Activated gamma-delta T cell treated with anti-CD3 and anti-CD28 coated beads, Interleukin-2, amount 50 U/mL, for 16 hours (primary cell): ENCODE measurements around the gene CLDN15.
A peak's percentile ranks its signal among the peaks of the same experiment; 100 is the strongest.

Experiments
- DNase-seq: peaks from one replicate; pipeline ENCODE4 v3.0.0-alpha.2; 2020; ENCODE audit warnings: low read depth

CLDN15 gene

DNA sequence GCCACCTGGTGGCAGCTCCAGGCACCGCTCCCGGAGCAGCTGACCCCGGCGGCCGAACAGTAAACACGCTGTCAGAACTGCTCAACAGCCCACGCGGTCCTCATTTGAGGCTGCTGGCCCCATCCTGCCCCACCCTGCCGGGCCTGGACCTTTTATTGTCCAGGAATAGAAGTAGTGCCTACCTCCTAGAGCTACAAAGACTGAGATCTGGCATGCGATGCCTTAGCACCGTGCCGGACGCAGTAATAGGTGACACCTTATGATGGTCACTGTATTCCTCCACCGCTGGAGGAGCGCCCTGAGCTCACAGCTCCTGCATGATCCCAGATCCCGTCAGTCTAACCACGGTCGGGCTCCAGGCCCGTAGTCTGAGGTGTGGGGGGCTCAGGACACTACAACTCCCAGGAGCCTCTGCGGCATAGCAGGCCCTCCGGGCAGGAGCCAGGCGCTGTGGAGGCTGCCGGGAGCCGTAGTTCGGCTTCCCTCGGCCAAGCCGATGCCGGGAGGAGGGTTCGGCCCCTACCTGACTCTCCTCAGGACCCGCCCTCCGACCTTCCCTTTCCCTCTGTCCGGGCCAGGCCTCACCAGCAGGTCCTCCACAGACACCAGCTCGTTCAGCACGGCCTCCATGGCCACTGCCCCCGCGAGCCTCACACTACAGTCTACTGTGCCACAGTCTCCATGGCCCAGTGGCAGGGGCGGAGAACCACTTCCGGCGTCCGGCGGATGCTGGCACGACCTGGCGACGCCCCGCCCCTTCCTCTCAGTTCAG is 7.0 kb upstream of the CLDN15 start, which contains the start of gene FIS1:
Gene FIS1, minus strand, starts transcription at position 707 of the 772 bp plus-strand sequence. Its CDS starts 77 bp downstream, at position 630.
- DNase-seq: peak; percentile 89

DNA sequence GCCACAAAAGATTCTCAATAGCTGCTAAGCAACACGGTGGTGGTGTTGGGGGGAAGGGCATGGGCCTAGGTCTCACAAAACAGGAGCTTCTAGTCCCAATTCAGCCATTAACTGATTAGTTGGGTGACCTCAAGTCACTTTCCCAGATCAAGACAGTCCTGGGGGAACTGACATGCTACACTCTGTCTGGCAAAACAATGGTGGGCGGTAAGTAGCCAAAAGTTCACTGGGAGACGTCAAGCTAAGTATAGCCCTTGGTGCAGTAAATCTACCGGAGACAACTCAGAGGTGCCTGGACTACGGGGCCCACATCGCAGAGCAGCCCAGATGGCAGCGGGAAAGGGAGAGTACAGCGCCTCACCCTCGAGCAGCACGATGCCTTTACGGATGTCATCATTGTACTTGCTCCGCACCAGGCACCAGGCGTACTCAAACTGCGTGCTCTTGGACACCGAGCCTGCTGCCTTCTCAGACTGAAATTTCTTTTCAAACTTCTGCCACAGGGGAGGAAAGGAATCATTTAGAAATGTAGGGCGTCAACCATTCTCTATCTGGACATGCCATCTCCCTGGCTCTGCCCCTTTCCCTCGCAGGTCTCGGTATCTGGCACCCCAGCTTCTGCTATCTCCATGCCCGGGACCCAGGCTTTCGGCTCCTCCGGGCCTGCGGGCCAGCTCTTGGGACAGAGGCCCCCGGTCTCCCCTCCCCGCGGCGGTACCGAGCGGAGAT is 6.2 kb upstream of the CLDN15 start:
- no peak for DNase-seq

DNA sequence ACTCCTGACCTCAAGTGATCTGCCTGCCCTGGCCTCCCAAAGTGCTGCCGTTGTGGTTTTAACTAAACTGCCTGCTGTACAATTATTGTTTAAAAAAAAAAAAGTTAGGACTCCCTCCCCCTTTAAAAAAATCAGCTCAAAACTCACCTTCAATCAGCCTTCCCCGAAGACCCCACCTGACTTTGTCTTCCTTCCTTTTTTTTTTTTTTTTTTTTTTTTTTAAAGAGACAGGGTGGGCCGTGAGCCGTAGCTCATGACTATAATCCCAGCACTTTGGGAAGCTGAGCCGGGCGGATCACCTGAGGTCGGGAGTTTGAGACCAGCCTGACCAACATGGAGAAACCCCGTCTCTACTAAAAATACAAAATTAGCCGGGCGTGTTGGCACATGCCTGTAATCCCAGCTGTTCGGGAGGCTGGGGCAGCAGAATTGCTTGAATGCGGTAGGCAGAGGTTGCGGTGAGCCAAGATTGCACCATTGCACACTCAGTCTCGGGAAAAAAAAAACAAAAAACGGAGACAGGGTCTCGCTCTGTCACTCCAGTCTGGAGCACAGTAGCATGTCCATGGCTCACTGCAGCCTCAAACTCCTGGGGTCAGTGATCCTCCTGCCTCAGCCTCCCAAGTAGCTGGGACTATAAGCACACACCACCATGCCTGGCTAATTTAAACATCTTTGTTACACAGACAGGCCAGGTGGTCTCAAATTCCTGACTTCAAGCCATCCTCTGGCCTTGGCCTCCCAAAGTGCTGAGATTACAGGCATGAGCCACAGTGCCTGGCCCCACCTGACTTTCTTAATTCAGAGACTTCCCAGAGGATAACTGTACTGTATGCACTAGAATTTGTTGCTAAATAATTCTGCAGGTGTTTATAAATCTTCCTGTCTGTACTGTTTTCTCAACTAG is 4.1 kb upstream of the CLDN15 start:
- no peak for DNase-seq

DNA sequence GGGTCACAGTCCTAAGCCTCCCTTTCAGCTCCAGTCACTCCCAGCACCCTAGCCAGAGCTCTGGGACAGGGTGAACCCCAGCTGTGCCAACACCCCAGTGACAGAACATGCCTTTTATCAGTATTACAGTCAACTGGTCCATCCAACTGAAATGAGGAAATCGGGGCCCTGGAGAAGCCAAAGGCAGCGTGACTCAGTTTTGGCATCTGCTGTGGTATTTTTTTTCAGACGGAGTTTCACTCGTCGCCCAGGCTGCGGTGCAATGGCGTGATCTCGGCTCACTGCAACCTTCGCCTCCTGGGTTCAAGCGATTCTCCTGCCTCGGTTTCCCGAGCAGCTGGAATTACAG is 3.4 kb upstream of the CLDN15 start:
- no peak for DNase-seq

DNA sequence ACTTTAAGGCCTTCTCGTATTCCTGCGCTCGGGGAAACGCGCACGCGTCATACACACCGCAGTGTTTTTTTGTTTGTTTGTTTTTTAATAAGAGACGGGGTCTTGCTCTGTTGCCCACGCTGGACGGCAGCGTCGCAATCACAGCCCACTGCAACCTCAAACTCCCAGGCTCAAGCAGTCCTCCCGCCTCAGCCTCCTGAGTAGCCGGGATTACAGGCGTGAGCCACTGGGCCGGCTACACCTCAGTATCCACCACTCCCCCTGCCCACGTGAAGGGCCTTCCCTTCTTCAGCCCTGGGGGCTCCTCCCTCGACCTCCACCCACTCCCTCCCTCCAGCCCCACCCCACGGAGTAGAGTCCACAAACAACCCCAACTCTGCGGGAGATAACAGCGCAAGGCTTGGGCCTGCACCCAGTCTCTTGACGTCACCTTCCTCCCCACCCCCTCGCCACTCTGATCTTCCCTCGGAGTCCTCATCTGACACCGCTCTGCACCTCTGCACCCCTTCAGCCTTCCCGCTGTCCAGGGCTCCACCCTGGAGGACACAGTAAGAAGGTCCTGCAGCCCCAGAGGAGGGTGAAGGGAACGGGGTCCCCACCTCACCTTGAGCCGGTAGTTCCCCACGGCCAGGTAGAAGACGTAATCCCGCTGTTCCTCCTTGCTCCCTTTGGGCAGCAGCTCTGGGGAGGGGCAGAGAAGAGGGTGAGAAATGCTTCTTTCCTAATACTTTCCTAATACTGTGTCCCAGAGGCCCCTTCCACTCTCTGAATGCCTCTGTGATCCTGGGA is 2.8 kb upstream of the CLDN15 start:
- DNase-seq: no peak

DNA sequence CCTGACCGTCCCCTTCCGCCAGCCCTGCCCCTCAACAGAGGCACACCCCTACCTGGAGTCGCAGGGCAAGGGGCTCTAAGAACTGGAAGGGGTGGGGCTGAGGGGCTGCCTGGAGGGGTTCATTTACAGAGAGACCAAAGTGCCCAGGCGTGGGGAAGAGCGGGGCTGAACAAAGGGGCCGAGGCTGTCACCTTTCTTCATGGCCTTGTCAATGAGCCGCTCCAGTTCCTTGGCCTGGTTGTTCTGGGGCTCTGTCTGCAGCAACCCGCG is 2.3 kb upstream of the CLDN15 start:
- DNase-seq: no peak

DNA sequence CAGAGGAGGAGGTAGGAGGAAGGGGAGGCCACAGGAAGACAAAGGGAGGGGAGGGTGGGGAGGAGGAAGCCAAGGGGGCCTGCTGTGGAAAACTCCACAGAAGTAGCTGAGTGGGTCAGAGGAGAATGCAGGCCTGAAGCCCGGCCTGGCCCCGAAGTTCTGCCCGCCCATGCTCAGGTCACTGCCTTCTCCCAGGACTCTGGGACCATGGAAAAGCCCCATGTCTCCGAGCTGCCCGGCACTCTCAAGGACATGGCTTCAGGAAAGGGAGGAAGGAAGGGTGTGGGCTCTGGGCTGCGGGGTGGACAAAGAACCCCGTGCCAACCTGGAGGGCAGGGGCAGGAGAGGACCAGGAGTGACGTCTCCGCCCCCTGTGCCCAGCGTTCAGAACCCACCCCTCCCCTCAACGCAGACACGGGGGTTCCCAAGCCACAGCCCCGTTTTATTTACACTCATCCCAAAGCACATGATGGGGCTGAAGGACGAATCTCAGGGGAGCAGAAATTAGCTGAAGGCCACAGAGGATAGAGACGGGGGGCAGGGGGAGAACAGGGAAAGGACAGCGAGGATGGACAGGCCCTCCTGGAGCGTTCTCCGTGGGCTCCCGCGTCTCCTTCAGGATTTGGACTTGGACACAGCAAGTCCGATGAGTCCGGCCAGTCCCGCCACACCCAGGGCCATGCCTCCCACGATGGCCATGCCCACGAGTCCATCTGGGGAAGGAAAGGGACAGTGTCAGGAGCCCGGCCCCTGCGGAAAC is 1.8 kb upstream of the CLDN15 start:
- DNase-seq: no peak

DNA sequence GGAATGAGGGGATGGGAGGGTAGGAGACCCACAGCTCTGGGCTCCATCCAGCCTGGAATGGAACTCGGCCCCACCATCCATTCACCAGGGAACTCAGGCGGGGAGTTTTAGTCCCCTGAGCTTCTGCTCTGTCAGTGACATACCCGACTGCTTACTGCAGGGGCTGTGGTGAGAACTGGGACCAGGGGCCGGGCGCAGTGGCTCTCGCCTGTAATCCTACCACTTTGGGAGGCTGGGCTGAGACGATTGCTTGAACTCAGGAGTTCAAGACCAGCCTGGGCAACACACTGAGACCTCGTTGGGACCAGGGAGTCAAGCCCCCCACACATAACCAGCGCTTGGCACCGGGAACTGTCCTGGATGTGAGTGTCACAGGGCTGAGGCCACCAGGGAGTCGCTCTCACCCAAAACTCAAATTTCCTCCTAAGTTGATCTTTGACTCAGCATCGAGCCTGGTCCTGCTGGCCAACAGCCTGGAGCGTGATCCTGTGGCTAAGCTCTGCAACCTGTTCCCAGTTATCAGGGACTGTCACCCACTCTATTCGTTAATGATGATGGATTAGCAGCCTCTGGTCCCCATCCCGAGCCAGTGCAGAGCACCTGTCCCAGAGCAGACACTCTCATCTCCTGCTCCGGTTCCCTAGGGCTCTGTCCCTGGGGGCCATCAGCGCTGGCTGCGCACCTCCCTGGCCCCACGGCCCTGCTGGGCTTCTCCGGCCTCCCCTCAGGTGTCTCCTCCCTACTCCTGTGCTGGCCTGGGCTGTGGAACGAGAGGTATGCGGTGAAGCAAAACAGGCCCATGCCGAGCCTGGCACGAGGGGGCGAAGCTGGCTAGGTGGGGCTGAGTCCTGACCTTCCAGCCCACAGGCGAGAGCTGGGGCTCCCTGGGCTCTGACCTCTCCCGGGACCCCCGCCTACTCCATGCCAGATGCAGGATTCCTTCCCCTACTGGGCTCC is 902 bp upstream of the CLDN15 start:
- no peak for DNase-seq

DNA sequence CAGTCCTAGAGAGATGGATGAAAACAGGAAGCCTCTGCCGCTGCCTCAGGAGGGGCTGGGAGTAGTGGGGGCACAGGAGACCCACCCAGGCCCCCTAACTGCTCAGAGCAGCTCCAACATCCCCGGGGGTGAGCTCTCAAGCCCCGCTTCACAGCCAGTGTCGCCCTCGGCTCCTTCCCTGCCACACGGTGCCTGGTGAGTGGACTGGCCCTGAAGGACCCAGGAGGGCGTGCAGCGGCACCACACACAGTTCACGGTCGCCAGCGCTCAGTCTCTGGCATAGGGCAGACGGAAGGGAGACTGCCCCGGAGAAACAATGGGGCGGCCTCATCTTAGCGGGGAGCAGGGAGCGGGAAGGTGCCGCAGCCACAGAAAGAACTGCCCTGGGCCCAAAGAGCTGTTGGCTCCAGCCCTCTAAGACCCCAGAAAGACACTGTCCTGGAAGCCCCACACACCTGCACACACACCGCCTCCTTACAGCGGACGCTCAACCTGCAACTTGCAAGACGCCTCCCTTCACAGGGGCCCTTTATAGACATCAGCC is 1.2 kb downstream of the CLDN15 start:
- DNase-seq: no peak

DNA sequence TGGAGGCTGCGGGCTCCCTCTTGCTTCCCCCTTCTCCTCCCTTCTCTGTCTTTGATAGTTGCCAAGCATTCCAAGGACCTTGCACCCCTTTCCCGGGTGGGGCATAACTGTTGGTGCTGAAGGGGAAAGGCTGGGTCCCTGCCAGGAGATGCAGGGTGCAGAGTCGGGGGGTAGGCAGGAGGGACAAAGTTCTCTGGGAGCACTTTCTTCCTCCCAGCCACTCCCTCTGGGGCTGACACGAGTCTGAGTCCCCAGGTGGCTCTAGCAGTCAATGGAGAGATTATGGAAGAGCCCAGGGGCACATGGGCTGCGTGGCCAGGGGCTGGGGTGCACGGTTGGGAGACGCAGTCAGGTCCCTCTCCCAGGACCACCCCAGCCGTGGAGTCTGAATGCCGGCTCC is 2.1 kb downstream of the CLDN15 start:
- no peak for DNase-seq

DNA sequence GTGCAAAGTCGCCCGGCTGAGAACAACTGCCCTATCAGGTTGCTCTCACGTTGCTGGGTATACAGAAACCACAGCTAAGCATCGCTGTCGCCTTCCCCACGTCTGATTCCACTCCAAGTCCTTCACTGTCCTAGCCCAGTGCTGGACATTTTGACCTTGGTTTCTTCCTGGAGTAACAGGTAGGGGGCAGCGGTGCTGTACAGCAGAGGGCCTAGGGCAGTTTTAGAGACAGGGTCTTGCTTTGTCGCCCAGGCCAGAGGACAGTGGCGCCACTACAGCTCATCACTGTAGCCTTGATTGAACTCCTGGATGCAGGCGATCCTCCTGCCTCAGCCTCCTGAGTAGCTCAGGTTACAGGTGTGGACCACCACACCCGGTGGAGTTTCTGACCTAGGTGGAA is 2.6 kb downstream of the CLDN15 start:
- DNase-seq: no peak

DNA sequence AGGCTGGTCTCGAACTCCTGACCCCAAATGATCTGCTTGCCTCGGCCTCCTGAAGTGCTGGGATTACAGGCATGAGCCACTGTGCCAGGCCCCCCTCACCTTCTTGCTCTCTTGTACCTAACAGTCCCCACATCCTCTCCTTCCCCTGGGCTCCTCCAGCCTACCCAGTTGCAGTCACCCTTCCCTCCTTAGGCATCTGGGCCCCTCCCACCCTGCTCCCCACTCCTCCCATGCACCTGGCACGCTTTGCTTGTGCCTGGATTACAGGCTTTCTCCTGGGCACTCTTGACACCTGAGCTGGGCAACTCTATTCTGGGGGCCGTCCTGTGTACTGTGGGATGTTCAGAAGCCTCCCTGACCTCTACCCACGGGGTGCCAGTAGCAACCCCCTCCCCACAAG is 3.0 kb downstream of the CLDN15 start:
- no peak for DNase-seq

DNA sequence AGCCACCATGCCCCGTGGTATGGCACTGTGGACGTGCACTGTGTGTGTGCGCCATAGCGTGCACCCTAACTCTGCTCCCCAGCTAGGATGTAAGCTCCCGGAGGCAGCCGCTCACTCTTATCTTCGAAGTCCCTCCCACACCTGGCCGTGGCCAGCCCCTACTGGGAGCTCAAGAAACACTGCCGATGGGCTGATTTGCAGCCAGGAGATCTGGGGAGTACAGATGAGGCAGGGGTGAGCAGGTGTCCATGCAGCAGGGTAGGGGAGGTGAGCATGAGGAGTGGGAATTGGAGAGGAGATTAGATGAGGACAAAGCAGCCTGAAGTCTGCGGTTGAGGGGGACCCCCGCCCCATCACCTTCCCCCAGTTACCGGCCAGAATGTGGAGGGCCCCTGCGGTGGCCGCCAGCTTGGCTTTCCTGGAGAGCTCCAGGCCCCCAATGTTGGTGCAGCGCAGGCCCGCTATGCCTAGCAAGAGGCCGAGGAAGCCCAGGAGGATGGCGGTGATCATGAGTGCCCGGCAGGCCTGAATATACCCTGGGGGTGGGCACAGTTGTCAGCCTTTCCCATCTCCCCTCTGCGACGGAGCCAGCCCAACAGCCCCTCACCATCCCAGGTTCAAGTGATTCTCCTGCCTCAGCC is 3.6 kb downstream of the CLDN15 start:
- no peak for DNase-seq

DNA sequence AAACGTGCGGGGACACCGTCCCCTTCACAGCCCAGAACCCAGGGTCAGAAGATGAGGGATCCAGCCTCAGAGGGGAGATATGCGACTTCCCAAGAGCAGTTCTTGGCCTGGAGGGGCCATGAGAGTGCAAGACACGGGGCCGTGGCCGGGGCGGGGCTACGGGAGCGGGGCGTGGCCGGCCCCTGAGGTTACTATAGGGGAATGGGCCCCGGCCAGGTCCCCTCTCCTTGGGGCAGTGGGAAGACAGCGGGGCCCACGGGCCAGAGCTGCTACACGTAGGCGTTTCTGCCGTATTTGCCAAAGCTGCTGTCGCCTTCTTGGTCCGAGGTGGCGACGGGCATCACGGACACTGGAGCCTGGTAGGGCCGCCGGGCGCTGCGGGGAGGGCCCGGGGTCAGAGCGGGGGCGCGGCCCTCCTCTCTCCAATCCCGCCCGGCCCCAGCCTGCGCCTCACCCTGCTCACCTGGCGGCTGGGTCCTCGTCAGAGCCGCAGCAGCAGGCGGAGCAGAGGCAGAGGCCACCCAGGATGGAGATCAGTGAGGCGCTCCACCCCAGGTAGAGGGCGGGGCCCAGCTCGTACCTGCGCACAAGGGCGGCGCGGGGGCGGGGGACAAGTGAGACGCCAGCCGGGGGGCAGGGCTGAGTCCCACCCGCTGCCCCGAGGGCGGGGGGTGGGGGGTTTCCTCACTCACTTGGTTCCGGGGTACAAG is 5.3 kb downstream of the CLDN15 start:
- no peak for DNase-seq

DNA sequence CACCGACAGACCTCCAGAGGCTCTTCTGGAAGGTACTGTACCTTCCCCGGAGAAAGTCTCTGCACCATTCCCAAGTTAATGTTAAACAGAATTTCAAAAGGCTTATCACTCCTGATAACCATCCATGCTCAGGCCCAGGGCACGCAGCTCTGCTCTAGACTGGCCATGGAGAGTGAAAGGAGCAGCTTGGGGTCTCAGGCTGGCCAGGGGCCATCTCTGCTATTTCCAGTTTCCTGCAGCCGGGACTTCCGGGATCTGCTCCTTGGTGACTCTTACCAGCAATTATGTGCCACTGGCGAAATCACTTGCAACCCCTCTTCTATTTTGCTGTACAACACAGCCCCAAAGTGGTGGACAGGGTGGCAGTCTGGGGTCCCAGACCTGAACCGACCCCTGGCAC is 6.0 kb downstream of the CLDN15 start:
- DNase-seq: no peak

DNA sequence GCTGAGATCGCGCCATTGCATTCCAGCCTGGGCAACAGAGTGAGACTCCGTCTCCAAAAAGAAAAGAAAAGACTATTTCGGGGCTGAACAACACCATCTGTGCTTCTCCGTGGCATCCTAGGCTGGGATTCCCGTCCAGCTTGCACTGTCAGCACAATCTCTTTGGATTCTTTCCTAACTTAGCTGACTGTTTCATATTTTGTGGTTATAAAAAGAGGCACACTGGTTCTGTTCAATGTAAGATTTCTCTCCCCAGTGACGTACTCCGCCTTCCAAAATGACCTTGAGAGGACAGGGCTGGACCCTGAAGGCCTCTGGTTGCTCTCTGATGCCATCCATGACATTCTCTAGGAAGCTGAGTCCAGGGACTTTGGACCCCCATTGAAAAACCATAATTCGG is 10.9 kb downstream of the CLDN15 start:
- no peak for DNase-seq

DNA sequence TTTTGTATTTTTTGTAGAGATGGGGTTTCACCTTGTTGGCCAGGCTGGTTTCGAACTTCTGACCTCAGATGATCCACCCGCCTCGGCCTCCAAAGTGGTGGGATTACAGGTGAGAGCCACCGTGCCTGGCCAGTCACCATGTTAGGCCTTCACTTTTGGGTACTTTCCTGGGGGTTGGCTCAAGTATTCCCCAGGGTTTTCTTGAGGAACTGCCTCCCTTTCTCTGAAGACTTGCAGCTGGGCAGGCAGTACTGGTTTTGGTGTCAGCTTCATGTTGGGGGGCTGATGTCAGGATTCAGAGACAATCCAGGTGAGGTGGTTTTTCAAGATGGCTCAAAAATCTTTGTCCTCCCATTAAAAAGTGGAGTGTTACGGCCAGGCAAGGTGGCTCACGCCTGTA is 12.0 kb downstream of the CLDN15 start:
- no peak for DNase-seq

DNA sequence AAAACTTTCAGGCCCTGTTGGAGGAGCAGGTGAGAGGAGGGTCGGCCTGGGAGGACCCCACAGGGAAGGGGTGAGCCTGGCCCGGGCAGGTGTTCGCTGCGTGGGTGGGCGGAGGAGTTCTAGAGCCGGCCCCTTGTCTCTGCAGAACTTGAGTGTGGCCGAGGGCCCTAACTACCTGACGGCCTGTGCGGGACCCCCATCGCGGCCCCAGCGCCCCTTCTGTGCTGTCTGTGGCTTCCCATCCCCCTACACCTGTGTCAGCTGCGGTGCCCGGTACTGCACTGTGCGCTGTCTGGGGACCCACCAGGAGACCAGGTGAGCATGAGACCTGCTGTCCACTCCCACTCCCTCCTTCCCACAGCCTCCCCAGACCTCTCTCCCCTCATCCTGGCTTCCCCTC is 14.1 kb downstream of the CLDN15 start:
- no peak for DNase-seq
